Stimulated activated CD4-positive, alpha-beta T cell treated with anti-CD3 and anti-CD28 coated beads, Interleukin-1b, Interleukin-23, amount 100 ng/mL, for 4 hours (primary cell): ENCODE data around the gene ITFG1.
"Not testable (repeated sequence)": the region's sequence is repeated elsewhere in the genome, so short reads cannot be mapped to it uniquely, and the experiment has no call there.

Experiments
- DNase-seq, 2 donors: peaks; one replicate each; pipeline ENCODE4 v3.0.0-alpha.2; 2020; ENCODE audit warnings: low read depth in 2 of 2

Gene ITFG1

DNA sequence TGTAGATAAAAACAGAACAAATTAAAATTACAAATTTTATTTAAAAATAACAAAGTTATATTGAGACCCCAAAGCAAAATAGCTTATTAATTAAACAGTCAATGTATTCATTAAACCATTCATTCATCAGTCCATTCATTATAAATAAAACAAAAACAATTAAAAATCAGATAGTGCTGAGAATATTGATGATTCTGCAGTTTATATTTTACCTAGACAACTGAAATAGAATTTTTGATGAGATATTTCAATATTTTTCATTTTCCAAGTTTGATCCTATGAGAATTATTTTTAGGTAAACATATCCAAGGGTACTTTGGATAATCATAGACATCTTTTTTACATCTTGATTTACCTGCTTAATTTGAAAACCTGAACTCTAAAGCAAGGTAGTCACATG, 301.9 kb downstream of the ITFG1 start:
- DNase-seq: no peak

DNA sequence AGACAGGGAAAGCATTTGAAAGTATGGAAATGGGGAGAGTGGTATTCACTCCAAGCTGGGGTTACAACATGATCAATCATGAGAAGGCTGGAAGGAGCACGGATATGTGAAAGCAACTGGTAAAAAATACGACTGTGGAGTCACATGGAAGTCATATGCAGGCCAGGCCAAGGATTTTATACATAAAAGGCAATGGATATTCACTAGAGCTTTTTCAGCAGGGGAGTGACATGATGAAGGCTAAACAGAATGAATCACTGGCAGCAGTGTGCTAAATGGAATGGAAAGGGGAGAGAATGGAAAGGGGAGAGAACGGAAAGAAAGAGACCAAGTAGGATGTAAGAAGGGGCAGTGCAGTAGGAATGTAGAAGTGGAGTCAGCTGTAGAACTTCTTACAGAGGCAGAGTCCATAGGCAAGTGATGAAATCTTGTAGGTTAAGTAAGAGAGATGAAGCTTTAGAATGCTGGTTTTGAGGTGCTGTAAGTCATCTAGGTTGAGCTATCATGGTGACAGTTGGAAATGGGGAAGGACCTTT, 304.1 kb downstream of the ITFG1 start:
- DNase-seq: no peak

DNA sequence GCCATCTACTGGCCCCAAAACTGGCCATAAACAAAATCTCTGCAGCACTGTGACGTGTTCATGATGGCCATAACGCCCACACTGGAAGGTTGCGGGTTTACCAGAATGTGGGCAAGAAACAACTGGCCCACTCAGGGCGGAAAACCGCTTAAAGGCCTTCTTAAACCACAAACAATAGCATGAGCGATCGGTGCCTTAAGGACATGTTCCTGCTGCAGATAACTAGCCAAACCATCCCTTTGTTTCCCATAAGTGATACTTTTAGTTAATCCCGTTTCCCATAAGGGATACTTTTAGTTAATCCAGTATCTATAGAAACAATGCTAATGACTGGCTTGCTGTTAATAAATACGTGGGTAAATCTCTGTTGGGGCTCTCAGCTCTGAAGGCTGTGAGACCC, 308.4 kb downstream of the ITFG1 start:
- not testable (repeated sequence) for DNase-seq

DNA sequence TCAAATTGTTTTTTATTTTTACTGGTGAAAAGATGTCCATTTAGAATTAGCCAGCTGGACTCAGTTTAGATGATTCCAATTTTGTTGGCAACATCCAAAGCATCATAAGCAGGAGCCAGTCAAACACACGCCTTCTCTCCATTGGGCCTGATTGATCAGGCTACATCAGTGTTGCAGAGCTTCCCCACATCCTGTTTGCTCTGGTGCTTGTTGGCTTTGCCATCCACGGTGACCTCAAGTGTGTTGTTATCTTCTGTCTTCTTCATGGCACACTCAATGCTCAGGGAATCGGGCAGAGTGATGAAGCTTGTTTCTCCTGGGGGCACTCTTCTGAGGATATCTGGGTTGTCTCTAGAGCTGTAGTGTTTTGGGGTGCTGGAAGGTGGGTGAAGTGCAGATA, 310.8 kb downstream of the ITFG1 start:
- no peak for DNase-seq

DNA sequence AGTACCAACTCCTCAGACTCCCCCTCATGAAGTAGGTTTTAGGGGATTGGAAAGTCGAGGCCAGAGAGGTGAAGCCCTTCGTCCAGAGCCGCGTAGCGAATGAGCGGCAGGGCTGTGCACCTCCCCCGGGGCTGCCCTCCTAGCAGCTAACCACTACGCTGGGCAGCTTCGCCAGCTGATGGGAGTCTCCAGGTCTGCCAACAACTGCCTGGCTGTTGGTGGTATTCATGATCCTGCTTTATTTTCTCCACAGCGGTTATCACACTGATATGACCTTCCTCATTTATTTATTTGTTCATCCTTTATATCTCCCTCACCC, 316.3 kb downstream of the ITFG1 start:
- no peak for DNase-seq

DNA sequence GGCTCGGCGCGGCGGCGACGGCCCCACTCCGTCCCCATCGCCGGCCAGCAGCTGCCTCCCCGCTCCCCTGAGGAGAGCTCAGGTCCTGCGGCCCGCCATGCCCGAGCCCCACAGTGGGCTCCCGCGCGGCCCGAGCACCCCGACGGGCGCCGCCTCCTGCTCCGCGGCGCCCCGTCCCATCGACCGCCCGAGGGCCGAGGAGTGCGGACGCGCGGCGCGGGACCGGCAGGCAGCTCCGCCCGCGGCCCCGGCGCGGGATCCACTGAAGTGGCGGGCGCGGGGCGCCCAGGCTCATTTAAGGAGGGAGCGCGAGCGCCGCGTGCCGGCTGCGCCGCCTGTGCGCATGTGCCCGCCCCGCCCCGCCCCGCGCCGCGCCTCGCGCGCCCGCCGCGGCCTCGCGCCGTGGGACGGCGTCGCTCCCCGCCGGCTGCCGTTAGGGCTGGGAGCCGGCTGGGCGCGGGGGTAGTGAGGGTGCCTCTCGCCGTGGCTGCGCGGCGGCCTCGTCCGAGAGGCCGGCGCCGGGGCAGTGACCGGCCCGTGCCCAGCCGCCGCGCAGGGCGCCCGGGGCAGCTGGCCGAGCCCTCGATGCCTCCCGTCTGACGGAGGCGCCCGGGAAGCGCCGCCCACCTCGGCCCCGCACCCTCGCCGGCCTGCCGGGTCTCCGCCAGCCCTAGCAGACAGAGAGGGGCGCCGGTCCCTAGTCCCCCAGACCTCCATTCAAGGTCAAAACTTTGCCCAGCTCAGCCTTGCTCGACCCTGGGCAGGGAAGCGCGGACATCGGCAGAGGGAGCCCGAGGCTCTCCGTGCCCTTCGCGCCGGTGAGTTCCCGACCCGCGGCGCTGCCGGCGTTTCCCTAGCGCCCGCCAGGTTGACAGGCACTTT, 316.9 kb downstream of the ITFG1 start, which contains the start of gene NETO2:
NETO2 (minus strand) TSS at position 269 of the 882 bp plus-strand sequence. CDS start 333 bp downstream, outside the sequence.
- peak; percentile 50 to 69 for DNase-seq

DNA sequence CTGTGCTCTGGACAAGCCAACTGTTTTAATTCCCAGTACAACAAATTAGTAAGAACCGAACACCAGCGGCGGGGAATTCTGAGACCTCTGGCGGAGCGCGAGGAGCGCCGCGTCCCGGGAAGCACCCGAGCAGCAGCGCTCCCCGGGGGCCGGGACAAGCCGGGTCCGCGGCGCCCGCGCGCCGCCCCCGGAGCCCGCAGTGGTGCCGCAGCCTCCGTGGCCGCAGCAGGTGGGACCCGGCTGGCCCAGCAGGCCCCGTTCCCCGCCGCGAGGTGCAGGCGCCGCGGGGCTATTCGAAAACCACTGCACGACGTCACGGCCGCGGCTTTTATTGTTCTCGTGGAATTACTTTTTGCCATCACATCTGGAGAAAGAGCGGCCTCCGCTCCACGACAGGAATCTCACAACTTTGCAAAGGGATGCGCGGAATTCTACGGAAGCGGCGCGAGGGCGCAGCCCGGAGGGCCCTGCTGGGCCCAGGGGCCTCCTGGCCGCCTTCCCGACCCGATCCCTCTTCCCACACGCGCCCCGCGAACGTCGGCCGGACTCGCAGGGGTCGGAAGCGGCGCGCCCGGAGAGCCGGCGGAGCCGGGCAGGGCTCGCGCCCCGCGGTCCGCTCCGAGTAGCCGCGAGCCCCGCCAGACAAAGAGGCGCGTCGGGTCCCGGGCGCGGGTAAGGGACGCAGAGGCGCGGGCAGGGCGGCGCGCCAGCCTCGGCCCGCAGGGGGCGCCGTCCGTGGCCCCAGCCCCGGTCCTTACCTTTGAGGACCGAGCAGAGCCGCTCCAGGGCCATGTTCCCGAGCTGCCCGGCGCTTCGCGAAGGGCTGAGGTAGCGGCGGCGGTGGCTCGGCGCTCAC, 317.8 kb downstream of the ITFG1 start:
- peak; percentile 41 to 68 for DNase-seq

DNA sequence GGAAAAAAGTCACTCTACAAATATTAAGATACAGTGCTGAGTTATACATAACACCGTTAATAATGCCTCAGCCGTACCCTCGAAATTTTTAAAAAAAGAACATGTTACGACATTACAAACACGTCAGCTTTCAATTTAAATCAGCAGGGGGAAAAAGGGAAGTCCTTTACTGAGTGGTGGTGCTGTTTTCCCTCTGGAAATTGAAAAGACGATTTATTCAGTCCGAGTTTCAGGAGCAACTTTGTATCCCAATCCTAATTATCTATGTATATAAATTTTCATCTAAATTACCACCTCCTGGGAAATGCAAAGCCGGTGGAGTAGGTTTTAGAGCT, 318.4 kb downstream of the ITFG1 start:
- DNase-seq: no peak

DNA sequence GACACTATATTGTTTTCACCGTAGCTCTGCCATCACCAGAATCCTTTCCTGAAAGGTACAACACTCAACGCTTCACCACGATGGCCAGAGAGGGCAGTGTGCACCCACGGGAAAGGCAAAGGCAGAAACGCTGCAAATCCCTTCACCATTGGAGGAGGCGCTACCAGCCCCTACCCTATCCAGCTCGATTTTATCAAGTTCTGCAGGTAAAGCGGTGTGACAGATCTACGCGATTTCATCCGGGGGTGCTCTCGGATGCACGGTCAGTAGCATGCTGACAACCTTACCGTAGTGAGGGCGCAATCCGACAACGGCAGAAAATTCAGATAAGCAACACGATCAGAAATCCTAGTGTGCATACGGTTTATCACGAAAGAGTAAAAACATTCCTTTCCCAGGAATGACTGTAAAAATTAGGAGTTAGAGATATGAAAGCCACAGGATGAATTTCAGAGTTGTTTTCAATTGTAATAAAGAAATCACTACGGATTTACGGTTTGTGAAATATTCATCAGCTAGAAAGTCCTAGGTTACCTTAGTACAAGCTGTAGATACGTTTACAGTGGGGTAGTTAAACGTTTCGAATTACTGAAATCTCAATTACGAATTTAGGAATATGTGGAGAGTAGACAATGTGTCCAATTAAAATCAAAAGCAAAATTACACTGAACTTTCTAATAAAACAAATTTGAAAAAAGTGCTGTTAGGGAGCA, 318.9 kb downstream of the ITFG1 start:
- peak; percentile 61 to 63 for DNase-seq

DNA sequence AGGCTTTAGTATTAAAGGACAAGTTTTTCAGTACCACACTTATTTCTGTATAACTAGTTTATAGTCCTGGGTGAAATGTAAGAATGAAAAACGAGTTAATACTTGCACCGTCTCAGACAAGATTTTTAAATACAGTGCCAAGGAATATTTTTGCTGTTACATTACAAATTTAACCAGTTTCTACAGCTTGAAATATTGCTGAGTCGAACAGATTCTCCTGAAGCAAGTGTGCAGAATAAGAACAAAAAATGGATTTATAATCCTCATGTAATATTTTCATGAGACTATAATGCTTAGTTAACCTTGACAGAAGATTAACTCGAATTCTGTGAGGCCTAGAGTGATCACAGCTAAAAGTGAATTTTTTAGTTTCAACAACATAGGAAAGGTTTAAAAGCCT, 320.2 kb downstream of the ITFG1 start:
- DNase-seq: no peak

DNA sequence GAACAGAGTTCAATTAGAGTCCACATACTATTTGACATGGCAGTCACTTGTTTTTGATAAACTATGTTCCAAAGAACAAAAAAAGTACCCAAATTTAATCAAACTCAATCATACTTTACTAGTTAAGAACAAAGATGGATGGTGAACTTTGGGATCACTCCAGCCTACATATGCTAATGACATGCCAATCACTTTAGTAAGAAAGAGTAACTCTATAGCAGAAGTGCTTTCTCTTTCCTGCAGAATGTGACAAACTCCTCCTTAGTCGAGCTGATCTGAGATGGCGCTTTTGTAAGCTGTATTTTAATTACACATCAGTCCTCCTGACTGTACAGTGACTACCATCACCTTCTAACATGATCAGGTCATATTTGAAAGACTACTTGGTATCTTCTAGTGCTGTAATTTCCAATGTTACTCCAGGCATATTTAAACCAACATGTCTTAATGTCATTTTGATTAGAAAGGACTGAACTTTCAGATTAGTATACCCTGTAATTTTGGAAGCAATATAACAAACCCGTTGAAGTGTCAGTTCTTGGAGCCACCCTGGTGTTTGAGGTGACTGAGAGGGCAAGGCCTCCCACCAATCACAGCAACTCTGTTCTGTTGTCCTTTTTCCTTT, 321.2 kb downstream of the ITFG1 start:
- DNase-seq: no peak

DNA sequence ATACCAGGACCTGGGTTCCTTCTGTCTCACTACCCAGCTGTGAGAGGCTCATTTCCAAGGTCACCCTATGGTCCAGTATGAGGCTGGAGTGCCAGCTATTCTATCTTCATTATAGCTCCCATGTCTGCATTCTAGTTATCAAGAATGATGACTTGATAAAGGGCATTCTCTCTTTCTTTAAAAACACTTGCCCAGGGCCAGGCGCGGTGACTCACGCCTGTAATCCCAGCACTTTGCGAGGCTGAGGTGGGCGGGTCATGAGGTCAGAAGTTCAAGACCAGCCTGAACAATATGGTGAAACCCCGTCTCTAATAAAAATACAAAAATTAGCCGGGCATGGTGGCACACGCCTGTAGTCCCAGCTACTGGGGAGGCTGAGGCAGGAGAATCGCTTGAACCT, 322.9 kb downstream of the ITFG1 start:
- DNase-seq: not testable (repeated sequence)

DNA sequence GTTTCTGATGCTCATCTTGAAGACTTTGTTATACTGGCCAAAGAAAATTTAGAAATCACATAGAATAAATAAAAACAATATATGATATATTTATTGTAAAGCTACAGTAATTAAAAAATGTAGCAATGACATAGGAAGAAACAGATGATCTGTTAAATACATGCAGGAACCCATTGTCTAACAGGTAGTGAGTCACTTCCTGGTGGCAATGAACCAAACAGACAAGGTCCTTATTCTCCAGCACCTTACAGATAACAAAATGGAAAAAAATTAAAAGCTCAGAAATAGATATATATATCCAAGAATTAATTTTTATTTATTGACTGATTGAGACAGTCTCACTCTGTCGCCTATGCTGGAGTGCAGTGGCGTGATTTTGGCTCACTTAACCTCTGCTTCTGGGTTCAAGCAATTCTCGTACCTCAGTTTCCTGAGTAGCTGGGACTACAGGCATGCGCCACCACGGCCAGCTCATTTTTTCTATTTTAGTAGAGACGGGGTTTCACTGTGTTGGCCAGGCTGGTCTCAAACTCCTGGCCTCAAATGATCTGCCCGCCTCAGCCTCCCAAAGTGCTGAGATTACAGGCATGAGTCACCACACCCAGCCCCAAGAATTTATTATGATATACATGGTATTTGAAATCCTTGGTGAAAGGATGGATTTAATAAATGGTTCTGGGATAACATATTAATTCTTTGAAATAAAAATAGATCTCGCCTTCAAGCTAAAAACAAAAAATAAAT, 324.6 kb downstream of the ITFG1 start:
- no peak for DNase-seq

DNA sequence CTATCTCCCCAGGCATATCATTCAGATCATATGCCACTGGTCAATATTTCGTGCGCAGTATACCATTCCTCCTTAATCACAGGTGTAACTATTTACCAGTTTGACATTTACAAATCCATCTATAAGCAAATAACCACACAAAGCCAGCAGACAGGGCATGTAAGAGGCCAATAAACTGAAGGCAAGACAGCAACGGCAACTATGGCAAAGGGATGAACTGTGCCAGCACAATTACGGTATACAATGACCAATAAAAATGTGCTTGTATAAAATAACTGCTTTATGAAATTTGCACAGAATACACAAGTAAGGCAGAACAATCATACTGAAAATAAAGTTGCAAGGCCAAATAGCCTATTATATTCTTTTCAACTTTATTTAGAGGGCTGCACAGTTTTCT, 326.3 kb downstream of the ITFG1 start:
- DNase-seq: no peak

DNA sequence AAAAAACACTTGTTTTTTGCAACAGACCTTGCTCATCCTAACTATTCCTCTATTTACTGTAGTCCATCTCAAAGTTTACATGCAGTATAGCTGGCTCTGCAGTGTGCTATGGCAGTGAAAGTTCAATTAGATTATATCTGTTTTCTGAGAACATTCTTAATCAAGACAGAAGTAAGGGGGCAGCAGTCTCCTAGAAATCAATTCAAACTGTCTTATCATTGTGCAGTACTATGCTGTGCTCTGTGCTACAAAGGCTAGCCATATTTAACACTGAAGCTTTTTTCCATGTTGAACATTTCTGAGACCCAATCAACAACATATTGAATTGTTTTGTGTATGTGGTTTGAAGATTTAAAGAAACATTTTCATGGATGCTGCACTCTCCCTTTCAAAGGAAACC, 328.6 kb downstream of the ITFG1 start:
- no peak for DNase-seq

DNA sequence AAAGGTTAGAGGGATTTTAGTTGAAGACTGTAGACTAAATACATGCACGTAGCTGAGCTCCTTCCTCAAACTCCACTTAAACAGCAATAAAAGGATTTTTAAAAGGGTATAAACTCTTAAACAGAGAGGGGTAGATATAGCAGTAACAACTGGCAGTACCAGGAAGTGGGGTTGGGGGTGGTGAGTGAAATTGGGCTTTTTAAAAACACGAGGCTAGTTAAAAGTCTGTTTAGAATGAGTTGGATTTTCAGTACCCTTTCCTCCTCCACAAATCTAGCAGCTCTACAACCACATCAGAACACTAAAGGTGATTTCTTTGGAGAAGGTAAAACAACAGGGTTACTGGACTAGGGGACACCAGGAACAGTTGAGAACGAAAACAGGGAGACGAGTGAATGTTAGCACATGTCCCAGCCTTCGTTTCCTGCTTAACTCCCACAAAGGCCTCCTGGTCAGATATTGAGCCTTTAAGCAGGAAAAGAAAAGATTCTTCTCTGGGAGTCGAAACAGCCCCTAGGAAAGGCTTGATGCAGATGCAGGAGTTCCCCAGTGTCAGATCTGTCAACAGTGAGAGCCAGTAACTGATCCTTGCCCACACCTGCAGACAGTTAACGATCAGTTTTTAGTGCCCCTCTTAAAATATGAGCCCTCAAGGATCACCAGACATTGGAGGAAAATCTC, 331.0 kb downstream of the ITFG1 start:
- no peak for DNase-seq

DNA sequence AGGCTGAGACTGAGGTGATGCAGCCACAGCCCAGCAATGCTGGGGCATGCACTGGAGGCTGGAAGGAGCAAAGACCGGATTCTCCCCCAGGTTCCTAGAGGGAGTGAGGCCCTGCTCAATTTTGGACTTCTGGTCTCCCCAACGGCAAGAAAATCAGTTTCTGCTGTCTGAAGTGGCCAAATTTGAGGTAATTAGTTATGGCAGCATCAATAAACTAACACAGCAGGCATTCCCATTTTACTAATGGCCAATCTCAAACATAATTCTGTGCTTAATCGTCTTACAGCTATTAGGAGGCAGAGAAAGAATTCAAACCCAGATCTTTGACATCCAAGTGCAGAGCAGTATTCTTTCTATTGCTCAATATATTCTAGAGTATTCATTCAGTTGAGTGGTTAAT, 333.3 kb downstream of the ITFG1 start:
- DNase-seq: no peak

DNA sequence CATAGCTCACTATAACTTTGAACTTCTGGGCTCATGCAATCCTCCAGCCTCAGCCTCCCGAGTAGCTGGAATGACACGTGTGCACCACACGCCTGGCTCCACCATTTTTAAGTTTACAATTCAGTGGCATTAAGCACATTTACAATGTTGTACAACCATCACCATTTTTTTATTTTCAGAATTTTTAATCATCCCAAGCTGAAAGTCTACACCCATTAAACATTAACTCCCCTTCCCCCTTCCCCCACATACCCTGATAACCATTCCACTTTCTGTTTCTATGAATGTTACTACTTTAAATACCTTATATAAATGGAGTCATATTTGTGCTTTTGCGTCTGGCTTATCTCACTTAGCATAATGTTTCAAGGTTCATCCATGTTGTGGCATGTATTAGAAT, 335.1 kb downstream of the ITFG1 start:
- DNase-seq: no peak

DNA sequence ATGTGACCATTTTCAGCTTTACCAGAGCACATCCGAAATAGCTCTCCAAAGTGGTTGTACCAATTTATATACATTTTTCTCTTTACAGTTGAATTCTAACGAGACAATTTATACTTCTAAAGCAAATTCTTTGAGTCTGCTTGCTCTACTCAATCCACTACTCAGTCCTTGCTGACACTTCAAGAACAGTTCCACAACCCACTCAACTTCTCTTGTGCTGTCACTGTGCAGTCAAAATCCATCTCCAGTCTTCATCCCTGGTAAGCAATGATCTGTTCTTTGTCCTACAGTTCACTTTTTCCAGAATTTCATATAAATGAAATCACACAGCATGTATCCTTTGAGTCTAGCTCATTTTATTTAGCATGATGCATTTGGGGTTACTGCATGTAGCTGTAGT, 347.7 kb downstream of the ITFG1 start:
- no peak for DNase-seq

DNA sequence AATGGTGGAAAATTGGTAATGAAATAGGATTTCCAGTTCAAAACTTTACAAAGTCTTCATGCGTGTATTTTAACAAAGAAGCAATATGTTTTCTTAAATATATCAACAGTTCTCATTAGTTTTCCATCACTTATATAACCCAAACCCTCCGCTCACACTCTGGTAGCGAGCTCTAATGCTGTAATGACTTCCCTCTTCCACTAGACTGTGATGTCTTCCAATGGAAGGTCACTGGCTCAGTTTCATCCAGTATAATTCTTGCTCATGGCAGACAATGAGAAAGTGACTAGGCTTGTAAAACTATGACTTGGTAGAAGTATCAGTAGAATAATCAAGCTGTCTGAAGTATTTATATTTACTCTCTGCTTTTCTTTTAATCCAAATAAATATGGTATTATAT, 349.9 kb downstream of the ITFG1 start:
- DNase-seq: no peak
